ENCODE results near the gene MAN2B2. TPM values are rescaled to one million over a fixed set of nuclear protein-coding genes. Genes with fewer than 3 reads are reported as not detected.
"Not testable (repeated sequence)": the region's sequence is repeated elsewhere in the genome, so short reads cannot be mapped to it uniquely, and the experiment has no call there.

Gene MAN2B2
- total RNA-seq, 4 donors from 2014 or later = 23.1 to 41.2 (median 32.5) TPM

GRCh38 chr4:6625256-6625655 is 50.3 kb downstream of the MAN2B2 start:
- H3K27ac ChIP-seq = no peak overlapping the region
- no peaks in the 10 kb centered on the region for H3K4me1 ChIP-seq
- H3K4me3 ChIP-seq = no peak overlapping the region
- DNase-seq = no peak
- peaks cover 0 to 6% (median 0%) of the 10 kb centered on the region in 3 donors for H3K36me3 ChIP-seq
- TF ChIP-seq POLR2A (IDR thresholded peaks at IDR 0.05) = no peak
- no peak for TF ChIP-seq CTCF (IDR thresholded peaks at IDR 0.05)
- no peaks in the 10 kb centered on the region for H3K9me3 ChIP-seq
- H3K27me3 ChIP-seq = no peaks in the 10 kb centered on the region

- Histone ChIP-seq H3K9me3 (no peaks in the 10 kb centered on the region), H3K36me3 (peaks cover 0 to 4% (median 0%) of the 10 kb centered on the region in 3 donors), H3K4me1 (no peaks in the 10 kb centered on the region), H3K27ac (no peak overlapping the region), H3K27me3 (no peaks in the 10 kb centered on the region), H3K4me3 (no peak overlapping the region)
- DNase-seq = no peak
- TF ChIP-seq POLR2A (IDR thresholded peaks at IDR 0.05) (no peak), CTCF (IDR thresholded peaks at IDR 0.05) (no peak)
Observed at GRCh38 chr4:6626066-6626465, 51.1 kb downstream of the MAN2B2 start.

- DNase-seq = no peak
- Histone ChIP-seq H3K4me3 (no peak overlapping the region), H3K9me3 (no peaks in the 10 kb centered on the region), H3K4me1 (no peaks in the 10 kb centered on the region), H3K36me3 (no peaks in the 10 kb centered on the region), H3K27ac (no peak overlapping the region), H3K27me3 (no peaks in the 10 kb centered on the region)
- TF ChIP-seq CTCF (IDR thresholded peaks at IDR 0.05) = no peak
Observed at GRCh38 chr4:6627832-6628231, 52.8 kb downstream of the MAN2B2 start.

DNA sequence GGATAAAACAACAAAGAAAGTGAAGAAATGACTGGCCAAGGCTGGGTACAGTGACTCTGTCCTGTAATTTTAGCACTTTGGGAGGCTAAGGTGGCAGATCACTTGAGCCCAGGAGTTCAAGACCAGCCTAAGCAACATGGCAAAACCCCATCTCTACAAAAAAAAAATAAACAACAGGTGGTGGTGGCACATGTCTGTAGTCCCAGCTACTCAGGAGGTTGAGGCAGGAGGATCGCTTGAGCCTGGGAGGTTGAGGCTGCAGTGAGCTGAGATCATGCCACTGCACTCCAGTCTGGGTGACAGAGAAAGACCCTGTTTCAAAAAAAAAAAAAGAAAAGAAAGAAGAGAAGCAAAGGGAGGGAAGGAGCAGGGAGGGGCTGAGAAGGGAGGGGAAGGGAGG is 53.5 kb downstream of the MAN2B2 start:
- not testable (repeated sequence) for H3K36me3 ChIP-seq, H3K9me3 ChIP-seq, H3K4me3 ChIP-seq, H3K4me1 ChIP-seq, H3K27me3 ChIP-seq, H3K27ac ChIP-seq, DNase-seq

- Histone ChIP-seq H3K27ac (no peak overlapping the region), H3K4me3 (no peak overlapping the region), H3K36me3 (no peaks in the 10 kb centered on the region), H3K9me3 (no peaks in the 10 kb centered on the region), H3K4me1 (no peaks in the 10 kb centered on the region), H3K27me3 (no peaks in the 10 kb centered on the region)
- TF ChIP-seq POLR2A (IDR thresholded peaks at IDR 0.05) (no peak), CTCF (IDR thresholded peaks at IDR 0.05) (no peak)
- DNase-seq = no peak
Observed at GRCh38 chr4:6632125-6632524, 57.1 kb downstream of the MAN2B2 start.

DNA sequence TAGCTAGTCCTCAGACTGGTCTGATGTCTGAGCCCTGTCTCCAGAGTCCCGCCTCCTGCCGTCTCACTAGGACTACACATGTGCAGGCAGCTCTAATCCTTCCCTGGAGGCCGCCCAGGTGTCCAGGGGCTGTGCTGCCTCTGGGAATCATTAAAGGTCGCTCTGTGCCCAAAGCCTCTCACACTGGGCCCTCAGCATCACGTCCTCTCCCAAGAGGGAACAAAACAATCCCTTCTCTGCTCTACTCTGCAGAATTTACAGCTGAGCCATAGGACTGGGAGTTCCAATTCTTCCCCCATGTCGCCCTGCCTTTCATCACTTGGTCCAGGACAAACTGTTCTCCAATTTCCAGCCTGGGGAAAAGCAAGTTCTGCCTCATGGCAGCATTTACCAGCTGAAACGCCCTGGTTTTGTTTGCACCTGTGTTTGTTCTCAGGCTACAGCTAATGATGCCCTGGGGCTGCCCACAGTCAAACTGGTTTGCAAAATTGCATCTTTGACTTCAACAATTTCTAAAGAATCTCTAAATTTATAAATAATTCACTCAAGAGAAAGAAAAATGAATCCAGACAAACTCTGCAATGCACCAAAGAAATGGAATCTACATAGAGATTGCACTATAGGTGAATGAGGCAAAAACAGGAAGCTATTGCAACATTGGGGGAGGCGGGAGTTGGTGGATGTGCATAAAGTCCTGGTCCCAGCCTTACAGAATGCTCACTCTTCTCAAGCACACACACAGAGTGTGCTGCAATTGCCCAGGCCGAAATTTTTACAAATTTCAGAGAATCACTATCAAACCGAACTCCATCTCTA is 58.3 kb downstream of the MAN2B2 start:
- Histone ChIP-seq H3K27ac (no peak overlapping the region), H3K27me3 (no peaks in the 10 kb centered on the region), H3K4me1 (no peaks in the 10 kb centered on the region), H3K9me3 (no peaks in the 10 kb centered on the region), H3K4me3 (no peak overlapping the region), H3K36me3 (no peaks in the 10 kb centered on the region)
- TF ChIP-seq CTCF (IDR thresholded peaks at IDR 0.05) = no peak
- TF ChIP-seq POLR2A (IDR thresholded peaks at IDR 0.05) = no peak
- DNase-seq = peak in 1 of 3 donors; percentile 34
